ENCODE results near the gene ZNF385D. TPM values are rescaled to one million over a fixed set of nuclear protein-coding genes. Genes with fewer than 3 reads are reported as not detected.

Gene ZNF385D
- total and polyA plus RNA-seq, 2 of the 13 experiments (the other 11 are each of a cell fraction or from before 2014, with no cell fraction given), result not detected

- TF ChIP-seq TEAD3 (CRISPR knock-in tag; optimal IDR thresholded peaks at IDR 0.05; ENCODE audit: borderline replicate concordance) (no peak), PTBP1 (IDR thresholded peaks at IDR 0.05; ENCODE audit: low read depth, low read length, poor library complexity, severe bottlenecking) (no peak)
Measured at GRCh38 chr3:21564531-21564930, 186.5 kb downstream of the ZNF385D start (continued).

DNA sequence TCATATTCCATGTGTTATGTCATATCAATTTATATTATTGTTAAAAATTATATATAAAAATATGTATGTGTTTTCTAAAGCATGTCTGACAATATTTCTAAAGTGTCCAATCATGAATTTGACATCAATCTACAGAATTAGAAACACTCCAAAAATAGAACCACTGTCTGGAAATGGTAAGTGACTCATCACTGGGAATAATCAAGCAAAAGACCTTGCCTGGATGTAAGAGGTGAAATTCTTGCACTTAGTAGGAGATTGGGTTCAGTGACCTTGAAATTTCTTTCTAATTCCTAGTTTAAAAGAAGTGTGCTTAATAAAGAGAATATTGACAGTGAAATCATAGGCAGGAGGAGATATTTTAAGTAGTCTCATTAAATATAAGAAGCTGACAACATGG lies 188.8 kb downstream of the ZNF385D start:
- H3K9ac ChIP-seq (ENCODE audit: insufficient read depth, low read depth, low read length), result no peak overlapping the region
- BruUV-seq (replicated peaks), result no TSS peak
- no peaks in the 10 kb centered on the region for H3K27me3 ChIP-seq (ENCODE audit: control insufficient read depth in 1 of 2, insufficient read depth in 2 of 2, low read length in 2 of 2)
- intact Hi-C loops (cut with micrococcal nuclease; ENCODE audit: unreplicated experiment) (no loop called here), in situ Hi-C loops (cut with HindIII; ENCODE audit: extremely low pct_ligation_motif_present, low pct_unique_long_range_greater_than_20kb) (no loop called here)
- peaks cover 22% of the 10 kb centered on the region for H3K9me3 ChIP-seq (ENCODE audit: low read length)
- FAIRE-seq (no peak), DNase-seq (ENCODE audit: low spot score) (no peak), ATAC-seq (no peak)
- no peak overlapping the region for H2AFZ ChIP-seq (ENCODE audit: low read length)
- no peaks in the 10 kb centered on the region for H3K79me2 ChIP-seq (ENCODE audit: insufficient read depth, low read length)
- no peak overlapping the region for H3K4me2 ChIP-seq (ENCODE audit: low read depth, low read length)
- no peaks in the 10 kb centered on the region for H3K4me1 ChIP-seq (ENCODE audit: insufficient read depth, low read length)
- POLR2A ChIA-PET, result no interaction called here
- H4K20me1 ChIP-seq (ENCODE audit: insufficient read depth, low read length), result no peaks in the 10 kb centered on the region
- CTCF ChIA-PET (ENCODE audit: low intra/inter-chr PET ratio, low total read pairs), result no interaction called here
- H3K36me3 ChIP-seq (replicated peaks in 1 of 2; ENCODE audit: control insufficient read depth in 1 of 2, insufficient read depth in 2 of 2, low read length in 2 of 2), result no peaks in the 10 kb centered on the region
- H3K4me3 ChIP-seq (replicated peaks in 1 of 3; ENCODE audit: insufficient read depth in 1 of 3, low read depth in 2 of 3, low read length in 3 of 3), result no peak overlapping the region
- H3K27ac ChIP-seq (ENCODE audit: extremely low read length, insufficient read depth, low read length), result no peak overlapping the region
- no peak for TF ChIP-seq TBX3 (IDR thresholded peaks at IDR 0.05; ENCODE audit: borderline replicate concordance)
- no peak for TF ChIP-seq ZNF124 (CRISPR knock-in tag; IDR thresholded peaks at IDR 0.05)
- no peak for TF ChIP-seq ZSCAN12 (CRISPR knock-in tag; IDR thresholded peaks at IDR 0.05)
- TF ChIP-seq SATB2 (CRISPR knock-in tag; IDR thresholded peaks at IDR 0.05), result no peak
- no peak for TF ChIP-seq NFATC3 (CRISPR knock-in tag; IDR thresholded peaks at IDR 0.05)
- no peak for TF ChIP-seq STAT6 (CRISPR knock-in tag; IDR thresholded peaks at IDR 0.05; ENCODE audit: borderline replicate concordance)
- TF ChIP-seq FOXK1 (CRISPR knock-in tag; IDR thresholded peaks at IDR 0.05; ENCODE audit: borderline replicate concordance, low read depth), result no peak
- no peak for TF ChIP-seq ZKSCAN5 (CRISPR knock-in tag; IDR thresholded peaks at IDR 0.05)
- no peak for TF ChIP-seq ZNF136 (CRISPR knock-in tag; IDR thresholded peaks at IDR 0.05; ENCODE audit: low read depth)
- no peak for TF ChIP-seq ZFP1 (CRISPR knock-in tag; IDR thresholded peaks at IDR 0.05)
- TF ChIP-seq RFX5 (IDR thresholded peaks at IDR 0.05; ENCODE audit: low read depth, low read length), result no peak
- no peak for TF ChIP-seq ZNF281 (CRISPR knock-in tag; IDR thresholded peaks at IDR 0.05; ENCODE audit: borderline replicate concordance)
- TF ChIP-seq, protein P1, sequence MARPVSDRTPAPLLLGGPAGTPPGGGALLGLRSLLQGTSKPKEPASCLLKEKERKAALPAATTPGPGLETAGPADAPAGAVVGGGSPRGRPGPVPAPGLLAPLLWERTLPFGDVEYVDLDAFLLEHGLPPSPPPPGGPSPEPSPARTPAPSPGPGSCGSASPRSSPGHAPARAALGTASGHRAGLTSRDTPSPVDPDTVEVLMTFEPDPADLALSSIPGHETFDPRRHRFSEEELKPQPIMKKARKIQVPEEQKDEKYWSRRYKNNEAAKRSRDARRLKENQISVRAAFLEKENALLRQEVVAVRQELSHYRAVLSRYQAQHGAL (CRISPR knock-in tag; IDR thresholded peaks at IDR 0.05; ENCODE audit: not compliant biosample characterization), result no peak
- TF ChIP-seq ZNF484 (CRISPR knock-in tag; IDR thresholded peaks at IDR 0.05; ENCODE audit: borderline replicate concordance, low read depth), result no peak
- TF ChIP-seq AGO2 (optimal IDR thresholded peaks at IDR 0.05; ENCODE audit: low read depth, low read length), result no peak
- TF ChIP-seq, protein P2, sequence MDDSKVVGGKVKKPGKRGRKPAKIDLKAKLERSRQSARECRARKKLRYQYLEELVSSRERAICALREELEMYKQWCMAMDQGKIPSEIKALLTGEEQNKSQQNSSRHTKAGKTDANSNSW (CRISPR knock-in tag; IDR thresholded peaks at IDR 0.05; ENCODE audit: borderline replicate concordance), result no peak
- no peak for TF ChIP-seq ZSCAN30 (CRISPR knock-in tag; IDR thresholded peaks at IDR 0.05)

Data from HepG2 (cell line).